Measurements from ENCODE around the gene FAM118A.

DNA sequence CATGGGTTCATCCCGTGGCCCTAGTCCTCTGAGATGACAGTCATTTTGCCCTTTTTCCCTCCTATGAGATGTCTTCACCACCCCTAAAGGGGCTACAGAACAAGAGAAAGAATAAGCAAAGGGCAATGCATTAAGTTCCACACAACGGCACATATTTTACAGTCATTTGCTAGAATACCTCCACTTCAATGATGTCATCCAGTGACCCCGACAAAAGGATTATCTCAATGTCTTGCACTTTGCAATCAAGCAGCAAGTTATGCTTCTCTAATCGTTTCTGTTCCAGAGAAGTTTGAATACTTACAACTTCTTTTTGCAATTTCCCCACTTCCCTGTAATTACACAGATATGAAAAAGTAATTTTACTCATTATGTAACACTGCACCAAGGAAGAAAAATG lies 49.9 kb downstream of the FAM118A start:
- TF ChIP-seq POLR2AphosphoS5 (IDR thresholded peaks at IDR 0.05; ENCODE audit: low read depth) (no peak), CTCF (conservative IDR thresholded peaks at IDR 0.05; ENCODE audit: low read depth in 2 of 2) (no peak), EZH2 (IDR thresholded peaks at IDR 0.05; ENCODE audit: low read depth, unreplicated experiment) (no peak), CREB1 (CRISPR knock-in tag; IDR thresholded peaks at IDR 0.05; ENCODE audit: low read depth) (no peak), ZNF114 (CRISPR knock-in tag; IDR thresholded peaks at IDR 0.05) (no peak), ZNF331 (CRISPR knock-in tag; IDR thresholded peaks at IDR 0.05; ENCODE audit: low read depth) (no peak)
- TF ChIP-seq, protein P1, sequence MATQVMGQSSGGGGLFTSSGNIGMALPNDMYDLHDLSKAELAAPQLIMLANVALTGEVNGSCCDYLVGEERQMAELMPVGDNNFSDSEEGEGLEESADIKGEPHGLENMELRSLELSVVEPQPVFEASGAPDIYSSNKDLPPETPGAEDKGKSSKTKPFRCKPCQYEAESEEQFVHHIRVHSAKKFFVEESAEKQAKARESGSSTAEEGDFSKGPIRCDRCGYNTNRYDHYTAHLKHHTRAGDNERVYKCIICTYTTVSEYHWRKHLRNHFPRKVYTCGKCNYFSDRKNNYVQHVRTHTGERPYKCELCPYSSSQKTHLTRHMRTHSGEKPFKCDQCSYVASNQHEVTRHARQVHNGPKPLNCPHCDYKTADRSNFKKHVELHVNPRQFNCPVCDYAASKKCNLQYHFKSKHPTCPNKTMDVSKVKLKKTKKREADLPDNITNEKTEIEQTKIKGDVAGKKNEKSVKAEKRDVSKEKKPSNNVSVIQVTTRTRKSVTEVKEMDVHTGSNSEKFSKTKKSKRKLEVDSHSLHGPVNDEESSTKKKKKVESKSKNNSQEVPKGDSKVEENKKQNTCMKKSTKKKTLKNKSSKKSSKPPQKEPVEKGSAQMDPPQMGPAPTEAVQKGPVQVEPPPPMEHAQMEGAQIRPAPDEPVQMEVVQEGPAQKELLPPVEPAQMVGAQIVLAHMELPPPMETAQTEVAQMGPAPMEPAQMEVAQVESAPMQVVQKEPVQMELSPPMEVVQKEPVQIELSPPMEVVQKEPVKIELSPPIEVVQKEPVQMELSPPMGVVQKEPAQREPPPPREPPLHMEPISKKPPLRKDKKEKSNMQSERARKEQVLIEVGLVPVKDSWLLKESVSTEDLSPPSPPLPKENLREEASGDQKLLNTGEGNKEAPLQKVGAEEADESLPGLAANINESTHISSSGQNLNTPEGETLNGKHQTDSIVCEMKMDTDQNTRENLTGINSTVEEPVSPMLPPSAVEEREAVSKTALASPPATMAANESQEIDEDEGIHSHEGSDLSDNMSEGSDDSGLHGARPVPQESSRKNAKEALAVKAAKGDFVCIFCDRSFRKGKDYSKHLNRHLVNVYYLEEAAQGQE (IDR thresholded peaks at IDR 0.05; ENCODE audit: unreplicated experiment), result no peak
